H9 (cell line): ENCODE measurements around the gene RASSF3. TPM values are rescaled to one million over a fixed set of nuclear protein-coding genes. Genes with fewer than 3 reads are reported as not detected.

ENCODE experiments used
- DNase-seq: peaks from one replicate; pipeline ENCODE4 v3.0.0-alpha.2; 2017
- H2AFZ ChIP-seq: one replicate; pipeline ENCODE4 v1.6.1; 2013; ENCODE audit warnings: mild to moderate bottlenecking, low read length, control low read depth, moderate library complexity
- H2AK5ac ChIP-seq: 2 replicates; pipeline ENCODE4 v1.6.1; 2013; ENCODE audit warnings: low read length, control low read depth, mixed read lengths; ENCODE audit not compliant: insufficient read length
- H2BK120ac ChIP-seq: one replicate; pipeline ENCODE4 v1.6.1; 2013; ENCODE audit warnings: low read depth, mild to moderate bottlenecking, low read length, control low read depth, inconsistent platforms; ENCODE audit not compliant: poor library complexity, severe bottlenecking
- H2BK12ac ChIP-seq: 2 replicates; pipeline ENCODE4 v1.6.1; 2013; ENCODE audit warnings: low read length, control low read depth, mixed read lengths, low read depth; ENCODE audit not compliant: insufficient read length
- H2BK15ac ChIP-seq: 2 replicates; pipeline ENCODE4 v1.6.1; 2013; ENCODE audit warnings: low read depth, low read length, control low read depth
- H2BK20ac ChIP-seq: one replicate; pipeline ENCODE4 v1.6.1; 2013; ENCODE audit warnings: low read depth, mild to moderate bottlenecking, low read length, control low read depth, inconsistent platforms; ENCODE audit not compliant: poor library complexity, severe bottlenecking
- H2BK5ac ChIP-seq: 2 replicates; pipeline ENCODE4 v1.6.1; 2013; ENCODE audit warnings: low read length, control low read depth, mixed read lengths; ENCODE audit not compliant: insufficient read length
- H3K14ac ChIP-seq: 2 replicates; pipeline ENCODE4 v1.6.1; 2013; ENCODE audit warnings: low read length, control low read depth; ENCODE audit not compliant: insufficient read depth
- H3K18ac ChIP-seq: 2 replicates; pipeline ENCODE4 v1.6.1; 2013; ENCODE audit warnings: low read depth, mild to moderate bottlenecking, mixed read lengths, low read length, control low read depth; ENCODE audit not compliant: insufficient read length
- H3K23ac ChIP-seq: 2 replicates; pipeline ENCODE4 v1.6.1; 2013; ENCODE audit warnings: low read length, control low read depth, mixed read lengths, low read depth; ENCODE audit not compliant: insufficient read length
- H3K23me2 ChIP-seq: 2 replicates; pipeline ENCODE4 v1.6.1; 2013; ENCODE audit warnings: low read depth, mild to moderate bottlenecking, mixed read lengths, low read length, control low read depth; ENCODE audit not compliant: insufficient read length, poor library complexity, severe bottlenecking
- H3K27ac ChIP-seq: 2 replicates; pipeline ENCODE4 v1.5.1; 2013; ENCODE audit warnings: low read length, control low read depth, mixed read lengths, low read depth; ENCODE audit not compliant: insufficient read length
- H3K27me3 ChIP-seq: 2 replicates; pipeline ENCODE4 v1.6.1; 2013; ENCODE audit warnings: low read length, control low read depth, inconsistent platforms; ENCODE audit not compliant: insufficient read depth
- H3K4ac ChIP-seq: 2 replicates; pipeline ENCODE4 v1.6.1; 2013; ENCODE audit warnings: low read depth, mild to moderate bottlenecking, control low read depth, inconsistent platforms, low read length, moderate library complexity
- H3K4me1 ChIP-seq: 2 replicates; pipeline ENCODE4 v1.6.1; 2013; ENCODE audit warnings: low read length, control low read depth, inconsistent platforms; ENCODE audit not compliant: insufficient read depth
- H3K4me2 ChIP-seq: 2 replicates; pipeline ENCODE4 v1.6.1; 2013; ENCODE audit warnings: low read length, control low read depth, mixed read lengths; ENCODE audit not compliant: insufficient read length, insufficient read depth
- H3K56ac ChIP-seq: 2 replicates; pipeline ENCODE4 v1.6.1; 2013; ENCODE audit warnings: low read depth, mild to moderate bottlenecking, mixed read lengths, low read length, control low read depth; ENCODE audit not compliant: insufficient read length
- H3K79me1 ChIP-seq: 2 replicates; pipeline ENCODE4 v1.6.1; 2013; ENCODE audit warnings: low read depth, mild to moderate bottlenecking, moderate library complexity, low read length, control low read depth, inconsistent platforms; ENCODE audit not compliant: insufficient read depth, poor library complexity, severe bottlenecking
- H3K79me2 ChIP-seq: 2 replicates; pipeline ENCODE4 v1.6.1; 2013; ENCODE audit warnings: low read length, control low read depth, inconsistent platforms; ENCODE audit not compliant: insufficient read depth
- H3K9ac ChIP-seq: 2 replicates; pipeline ENCODE4 v1.6.1; 2013; ENCODE audit warnings: low read length, control low read depth, mixed read lengths; ENCODE audit not compliant: insufficient read length; ENCODE audit errors: extremely low read depth
- H3K9me3 ChIP-seq: one replicate; pipeline ENCODE4 v1.6.1; 2013; ENCODE audit warnings: low read depth, low read length, inconsistent platforms; ENCODE audit not compliant: control insufficient read depth
- H3T11ph ChIP-seq: one replicate; pipeline ENCODE4 v1.6.1; 2013; ENCODE audit warnings: mild to moderate bottlenecking, low read length, control low read depth, inconsistent platforms
- H4K20me1 ChIP-seq: one replicate; pipeline ENCODE4 v1.6.1; 2013; ENCODE audit not compliant: control insufficient read depth, insufficient read length, insufficient read depth
- H4K5ac ChIP-seq: 2 replicates; pipeline ENCODE4 v1.6.1; 2013; ENCODE audit warnings: low read depth, mild to moderate bottlenecking, mixed read lengths, low read length, control low read depth; ENCODE audit not compliant: insufficient read length
- H4K8ac ChIP-seq: replicated peaks from 2 replicates; pipeline ENCODE4 v1.6.1; 2013; ENCODE audit warnings: low read length, control low read depth, mixed read lengths, low read depth; ENCODE audit not compliant: insufficient read length
- H4K91ac ChIP-seq: 2 replicates; pipeline ENCODE4 v1.6.1; 2013; ENCODE audit warnings: low read depth, mild to moderate bottlenecking, moderate library complexity, mixed read lengths, low read length, control low read depth; ENCODE audit not compliant: insufficient read length
- H3K27ac Mint-ChIP-seq, 3 experiments: 2 replicates in 2 of 3; 3 replicates in 1 of 3; pipeline ENCODE4 v1.8.0; 2020 to 2021; ENCODE audit warnings: mixed read lengths in 3 of 3, mild to moderate bottlenecking in 1 of 3, moderate library complexity in 1 of 3
- H3K27me3 Mint-ChIP-seq: 2 replicates; pipeline ENCODE4 v1.8.0; 2021; ENCODE audit warnings: low read depth, mild to moderate bottlenecking, moderate library complexity, mixed read lengths
- H3K36me3 Mint-ChIP-seq, 3 experiments: 2 replicates in 2 of 3; 3 replicates in 1 of 3; pipeline ENCODE4 v1.8.0; 2020 to 2021; ENCODE audit warnings: low read depth in 3 of 3, mixed read lengths in 3 of 3; ENCODE audit not compliant: insufficient read depth in 1 of 3
- H3K4me1 Mint-ChIP-seq, 2 experiments: 2 replicates each; pipeline ENCODE4 v1.8.0; 2020; ENCODE audit warnings: mixed read lengths in 2 of 2
- H3K4me3 Mint-ChIP-seq, 2 experiments: 2 replicates in 1 of 2; 3 replicates in 1 of 2; pipeline ENCODE4 v1.8.0; 2020 to 2021; ENCODE audit warnings: mild to moderate bottlenecking in 2 of 2, mixed read lengths in 2 of 2, moderate library complexity in 1 of 2
- H3K9me3 Mint-ChIP-seq, 2 experiments: 2 replicates in 1 of 2; 3 replicates in 1 of 2; pipeline ENCODE4 v1.8.0; 2020; ENCODE audit warnings: mild to moderate bottlenecking in 2 of 2, mixed read lengths in 2 of 2, moderate library complexity in 1 of 2
- WGBS: extraction: QIAGEN DNeasy Blood & Tissue Kit; methylation state at CpG from one replicate; pipeline ENCODE4 v1.1.7; 2013; ENCODE audit warnings: missing lambda C conversion rate, low lambda C conversion rate, mixed read lengths; ENCODE audit not compliant: insufficient read length; ENCODE audit errors: extremely low coverage; 5-methylcytosine and 5-hydroxymethylcytosine counted together
- total RNA-seq: library from RNA; stranded (reverse); gene quantifications from 2 replicates; pipeline ENCODE4 v1.2.1, GENCODE V29; 2021
- TF ChIP-seq, protein P1 (sequence below): fragments of 200-600 bp; sonication (generic); conservative IDR thresholded peaks from 3 replicates; pipeline ENCODE4 v1.8.0; 2021; ENCODE audit warnings: antibody characterized with exemption, mild to moderate bottlenecking

The RASSF3 gene
- total RNA-seq, 1 experiment from 2014 or later: 45.1 TPM

GRCh38 chr12:64736771-64737170, 126.5 kb downstream of the RASSF3 start:
- H3K79me2 ChIP-seq: no peaks in the 10 kb centered on the region
- no peak overlapping the region for H2AK5ac ChIP-seq
- H3K23me2 ChIP-seq: no peaks in the 10 kb centered on the region
- H2AFZ ChIP-seq: no peak overlapping the region
- H3T11ph ChIP-seq: no peak overlapping the region
- H3K14ac ChIP-seq: no peak overlapping the region
- no peak overlapping the region for H2BK12ac ChIP-seq
- H3K9ac ChIP-seq: no peak overlapping the region
- no peak overlapping the region for H3K4ac ChIP-seq
- no peak for DNase-seq
- no peak overlapping the region for H3K27ac ChIP-seq
- H4K8ac ChIP-seq: no peak overlapping the region
- Mint-ChIP-seq H3K9me3 (no peaks in the 10 kb centered on the region), H3K4me3 (no peak overlapping the region), H3K4me1 (no peaks in the 10 kb centered on the region), H3K27ac (peak overlapping the region in 1 of 3 experiments; percentile 53; a peak in 1 of 7 replicates), H3K27me3 (no peaks in the 10 kb centered on the region), H3K36me3 (peaks cover 16 to 67% (median 60%) of the 10 kb centered on the region in 3 experiments; a peak in 5 of 7 replicates)
- H3K9me3 ChIP-seq: no peaks in the 10 kb centered on the region
- H2BK15ac ChIP-seq: no peak overlapping the region
- H3K56ac ChIP-seq: no peak overlapping the region
- H3K4me1 ChIP-seq: no peaks in the 10 kb centered on the region
- H2BK20ac ChIP-seq: no peak overlapping the region
- no peak overlapping the region for H2BK120ac ChIP-seq
- no peak overlapping the region for H4K5ac ChIP-seq
- H3K23ac ChIP-seq: no peak overlapping the region
- no peaks in the 10 kb centered on the region for H4K20me1 ChIP-seq
- TF ChIP-seq, protein P1, sequence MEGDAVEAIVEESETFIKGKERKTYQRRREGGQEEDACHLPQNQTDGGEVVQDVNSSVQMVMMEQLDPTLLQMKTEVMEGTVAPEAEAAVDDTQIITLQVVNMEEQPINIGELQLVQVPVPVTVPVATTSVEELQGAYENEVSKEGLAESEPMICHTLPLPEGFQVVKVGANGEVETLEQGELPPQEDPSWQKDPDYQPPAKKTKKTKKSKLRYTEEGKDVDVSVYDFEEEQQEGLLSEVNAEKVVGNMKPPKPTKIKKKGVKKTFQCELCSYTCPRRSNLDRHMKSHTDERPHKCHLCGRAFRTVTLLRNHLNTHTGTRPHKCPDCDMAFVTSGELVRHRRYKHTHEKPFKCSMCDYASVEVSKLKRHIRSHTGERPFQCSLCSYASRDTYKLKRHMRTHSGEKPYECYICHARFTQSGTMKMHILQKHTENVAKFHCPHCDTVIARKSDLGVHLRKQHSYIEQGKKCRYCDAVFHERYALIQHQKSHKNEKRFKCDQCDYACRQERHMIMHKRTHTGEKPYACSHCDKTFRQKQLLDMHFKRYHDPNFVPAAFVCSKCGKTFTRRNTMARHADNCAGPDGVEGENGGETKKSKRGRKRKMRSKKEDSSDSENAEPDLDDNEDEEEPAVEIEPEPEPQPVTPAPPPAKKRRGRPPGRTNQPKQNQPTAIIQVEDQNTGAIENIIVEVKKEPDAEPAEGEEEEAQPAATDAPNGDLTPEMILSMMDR: no peak
- WGBS: no CpG with 5 or more reads among the region's 1 CpG
- no peak overlapping the region for H2BK5ac ChIP-seq
- H3K27me3 ChIP-seq: no peaks in the 10 kb centered on the region
- no peak overlapping the region for H3K18ac ChIP-seq
- no peak overlapping the region for H4K91ac ChIP-seq
- no peaks in the 10 kb centered on the region for H3K79me1 ChIP-seq
- H3K4me2 ChIP-seq: no peak overlapping the region
